ENCODE measurements around the gene CPT2.

- TF ChIP-seq CTCF (conservative IDR thresholded peaks at IDR 0.05 in 1 of 2, IDR thresholded peaks at IDR 0.05 in 1 of 2; ENCODE audit: low read depth in 1 of 2, low read length in 2 of 2) (peak in 1 of 2 donors; percentile 9), EZH2 (IDR thresholded peaks at IDR 0.05; ENCODE audit: low read length, missing control alignments) (no peak)
Observed at GRCh38 chr1:53196485-53197290, at the start of gene CPT2.
